Measurements from ENCODE around the gene MYH15.

The MYH15 gene

GRCh38 chr3:108510496-108510895, at the start of gene MYH15:
TSS of gene MYH15 (minus strand) at chr3:108510596. CDS start at chr3:108510530, 66 bp downstream.
- DNase-seq = no peak

- DNase-seq = no peak
These were observed 45.7 kb upstream of the MYH15 start for GRCh38 chr3:108555966-108556581.

- no peak for DNase-seq
These were observed 44.6 kb upstream of the MYH15 start for GRCh38 chr3:108554913-108555571.

GRCh38 chr3:108554229-108554628, 43.8 kb upstream of the MYH15 start:
- no peak for DNase-seq

GRCh38 chr3:108552267-108553159, 42.1 kb upstream of the MYH15 start:
- peak; percentile 14 for DNase-seq

GRCh38 chr3:108548886-108549285, 38.5 kb upstream of the MYH15 start:
- no peak for DNase-seq

GRCh38 chr3:108548304-108548703, 37.9 kb upstream of the MYH15 start:
- no peak for DNase-seq

- DNase-seq = no peak
These were observed 36.3 kb upstream of the MYH15 start for GRCh38 chr3:108546692-108547091.

GRCh38 chr3:108546247-108546646, 35.9 kb upstream of the MYH15 start:
- DNase-seq = no peak

GRCh38 chr3:108538083-108538482, 27.7 kb upstream of the MYH15 start:
- DNase-seq = no peak

GRCh38 chr3:108528459-108529252, 18.3 kb upstream of the MYH15 start:
- no peak for DNase-seq

GRCh38 chr3:108527817-108528216, 17.4 kb upstream of the MYH15 start:
- no peak for DNase-seq

GRCh38 chr3:108527109-108527508, 16.7 kb upstream of the MYH15 start:
- no peak for DNase-seq

- DNase-seq = no peak
These were observed 15.6 kb upstream of the MYH15 start for GRCh38 chr3:108525971-108526370.

- no peak for DNase-seq
These were observed 14.9 kb upstream of the MYH15 start for GRCh38 chr3:108525256-108525655.

- DNase-seq = no peak
These were observed 14.1 kb upstream of the MYH15 start for GRCh38 chr3:108524537-108524936.

GRCh38 chr3:108518895-108519294, 8.5 kb upstream of the MYH15 start:
- DNase-seq = no peak

- DNase-seq = no peak
These were observed 6.5 kb upstream of the MYH15 start for GRCh38 chr3:108516881-108517280.

GRCh38 chr3:108513961-108514360, 3.6 kb upstream of the MYH15 start:
- DNase-seq = no peak

- no peak for DNase-seq
These were observed 2.3 kb upstream of the MYH15 start for GRCh38 chr3:108512671-108513070.

GRCh38 chr3:108511490-108511889, 1.1 kb upstream of the MYH15 start:
- DNase-seq = no peak

GRCh38 chr3:108511055-108511454, 659 bp upstream of the MYH15 start:
- no peak for DNase-seq

- DNase-seq = no peak
These were observed 525 bp downstream of the MYH15 start for GRCh38 chr3:108509871-108510270.

All from NCI-H510A treated with DMSO at 0.1 percent for 48 hours (cell line).